HFF-Myc (cell line): ENCODE results near the gene ACER3.
"Not testable (repeated sequence)": the region's sequence is repeated elsewhere in the genome, so short reads cannot be mapped to it uniquely, and the experiment has no call there.

Experiments used
- DNase-seq: peaks from one replicate; pipeline ENCODE4 v3.0.0-alpha.2; 2011; ENCODE audit warnings: low read depth; ENCODE audit errors: extremely low read depth
- H3K4me3 ChIP-seq: replicated peaks from 2 replicates; pipeline ENCODE4 v1.5.1; 2011; ENCODE audit warnings: low read depth, mild to moderate bottlenecking, control low read depth, low read length
- CTCF ChIP-seq: IDR thresholded peaks from 2 replicates; pipeline ENCODE4 v1.5.1; 2012; ENCODE audit warnings: mild to moderate bottlenecking, low read depth, low read length, control low read depth; ENCODE audit errors: missing control alignments

The ACER3 gene

GRCh38 chr11:77009533-77010160 lies 148.9 kb downstream of the ACER3 start:
- no peak overlapping the region for H3K4me3 ChIP-seq
- no peak for TF ChIP-seq CTCF
- no peak for DNase-seq

- no peak for TF ChIP-seq CTCF
- H3K4me3 ChIP-seq, result no peak overlapping the region
- no peak for DNase-seq
These were observed 154.0 kb downstream of the ACER3 start for GRCh38 chr11:77014669-77015068.

GRCh38 chr11:77018396-77018924 lies 157.7 kb downstream of the ACER3 start:
- not testable (repeated sequence) for H3K4me3 ChIP-seq, DNase-seq

GRCh38 chr11:77019976-77020595 lies 159.4 kb downstream of the ACER3 start:
- peak; percentile 7 for DNase-seq
- no peak for TF ChIP-seq CTCF
- no peak overlapping the region for H3K4me3 ChIP-seq

GRCh38 chr11:77020734-77021133 lies 160.0 kb downstream of the ACER3 start:
- DNase-seq, result no peak
- no peak overlapping the region for H3K4me3 ChIP-seq
- no peak for TF ChIP-seq CTCF

- TF ChIP-seq CTCF, result no peak
- no peak for DNase-seq
- H3K4me3 ChIP-seq, result no peak overlapping the region
These were observed 164.0 kb downstream of the ACER3 start for GRCh38 chr11:77024745-77025144.

- no peak for DNase-seq
- H3K4me3 ChIP-seq, result no peak overlapping the region
- no peak for TF ChIP-seq CTCF
These were observed 165.5 kb downstream of the ACER3 start for GRCh38 chr11:77026221-77026620.
